Omental fat pad (tissue), 4 donors: ENCODE data around the gene TYK2. TPM values are rescaled to one million over a fixed set of nuclear protein-coding genes. Genes with fewer than 3 reads are reported as not detected.

ENCODE experiments used
- ATAC-seq: fragments of 150-250 bp; one replicate; pipeline ENCODE4 v1.9.1; 2016; ENCODE audit warnings: mild to moderate bottlenecking, moderate library complexity; ENCODE audit not compliant: low FRiP score
- DNase-seq: peaks from one replicate; pipeline ENCODE4 v3.0.0-alpha.2; 2019; ENCODE audit warnings: low spot score
- CTCF ChIP-seq, 3 donors: fragments of 450-650 bp; IDR thresholded peaks; one replicate each; pipeline ENCODE4 v1.5.1; 2016 to 2017; ENCODE audit warnings: antibody characterized with exemption in 3 of 3, mild to moderate bottlenecking in 3 of 3, moderate library complexity in 2 of 3
- total RNA-seq, 4 donors: library from RNA; depleted of rRNA; stranded (reverse); fragments of >200 nt; gene quantifications; one replicate each; pipeline ENCODE4 v1.1.0, GENCODE V29; 2016

Gene TYK2
- total RNA-seq, 4 donors from 2014 or later = 60.2 to 137 (median 76.9) TPM

GRCh38 chr19:10317045-10317856, 63.1 kb downstream of the TYK2 start:
- no peak for TF ChIP-seq CTCF (IDR thresholded peaks at IDR 0.05)
- ATAC-seq (no peak), DNase-seq (no peak)

- no peak for ATAC-seq
Observed at GRCh38 chr19:10316229-10317044, 63.9 kb downstream of the TYK2 start.

GRCh38 chr19:10315335-10316214, 64.8 kb downstream of the TYK2 start, which contains the start of gene FDX2:
Gene FDX2, minus strand, starts transcription at chr19:10316015. Its CDS starts 19 bp downstream, at chr19:10315996.
- TF ChIP-seq CTCF (IDR thresholded peaks at IDR 0.05) = no peak
- ATAC-seq = peak; percentile 75
- peak; percentile 87 for DNase-seq

More at GRCh38 chr19:10316229-10317044, 63.9 kb downstream of the TYK2 start:
- no peak for TF ChIP-seq CTCF (IDR thresholded peaks at IDR 0.05)
- DNase-seq = no peak

- no peak for TF ChIP-seq CTCF (IDR thresholded peaks at IDR 0.05)
- no peak for DNase-seq
- ATAC-seq = no peak
Observed at GRCh38 chr19:10309423-10309822, 70.9 kb downstream of the TYK2 start, which contains the start of gene ZGLP1. Gene ZGLP1, minus strand, starts transcription at chr19:10309815.

- ATAC-seq (no peak), DNase-seq (no peak)
- no peak for TF ChIP-seq CTCF (IDR thresholded peaks at IDR 0.05)
Observed at GRCh38 chr19:10306327-10306726, 74.0 kb downstream of the TYK2 start.

- DNase-seq (no peak), ATAC-seq (no peak)
- TF ChIP-seq CTCF (IDR thresholded peaks at IDR 0.05) = no peak
Observed at GRCh38 chr19:10305139-10305806, 75.1 kb downstream of the TYK2 start.
